H9 (cell line): ENCODE data around the gene THOC2. TPM values are rescaled to one million over a fixed set of nuclear protein-coding genes. Genes with fewer than 3 reads are reported as not detected.
A peak's percentile ranks its signal among the peaks of the same experiment; 100 is the strongest.

Source experiments
- DNase-seq: peaks from one replicate; pipeline ENCODE4 v3.0.0-alpha.2; 2017
- H2AFZ ChIP-seq: one replicate; pipeline ENCODE4 v1.6.1; 2013; ENCODE audit warnings: mild to moderate bottlenecking, low read length, control low read depth, moderate library complexity
- H2AK5ac ChIP-seq: 2 replicates; pipeline ENCODE4 v1.6.1; 2013; ENCODE audit warnings: low read length, control low read depth, mixed read lengths; ENCODE audit not compliant: insufficient read length
- H2BK120ac ChIP-seq: one replicate; pipeline ENCODE4 v1.6.1; 2013; ENCODE audit warnings: low read depth, mild to moderate bottlenecking, low read length, control low read depth, inconsistent platforms; ENCODE audit not compliant: poor library complexity, severe bottlenecking
- H2BK12ac ChIP-seq: 2 replicates; pipeline ENCODE4 v1.6.1; 2013; ENCODE audit warnings: low read length, control low read depth, mixed read lengths, low read depth; ENCODE audit not compliant: insufficient read length
- H2BK15ac ChIP-seq: 2 replicates; pipeline ENCODE4 v1.6.1; 2013; ENCODE audit warnings: low read depth, low read length, control low read depth
- H2BK20ac ChIP-seq: one replicate; pipeline ENCODE4 v1.6.1; 2013; ENCODE audit warnings: low read depth, mild to moderate bottlenecking, low read length, control low read depth, inconsistent platforms; ENCODE audit not compliant: poor library complexity, severe bottlenecking
- H2BK5ac ChIP-seq: 2 replicates; pipeline ENCODE4 v1.6.1; 2013; ENCODE audit warnings: low read length, control low read depth, mixed read lengths; ENCODE audit not compliant: insufficient read length
- H3K14ac ChIP-seq: 2 replicates; pipeline ENCODE4 v1.6.1; 2013; ENCODE audit warnings: low read length, control low read depth; ENCODE audit not compliant: insufficient read depth
- H3K18ac ChIP-seq: 2 replicates; pipeline ENCODE4 v1.6.1; 2013; ENCODE audit warnings: low read depth, mild to moderate bottlenecking, mixed read lengths, low read length, control low read depth; ENCODE audit not compliant: insufficient read length
- H3K23ac ChIP-seq: 2 replicates; pipeline ENCODE4 v1.6.1; 2013; ENCODE audit warnings: low read length, control low read depth, mixed read lengths, low read depth; ENCODE audit not compliant: insufficient read length
- H3K23me2 ChIP-seq: 2 replicates; pipeline ENCODE4 v1.6.1; 2013; ENCODE audit warnings: low read depth, mild to moderate bottlenecking, mixed read lengths, low read length, control low read depth; ENCODE audit not compliant: insufficient read length, poor library complexity, severe bottlenecking
- H3K27ac ChIP-seq: 2 replicates; pipeline ENCODE4 v1.5.1; 2013; ENCODE audit warnings: low read length, control low read depth, mixed read lengths, low read depth; ENCODE audit not compliant: insufficient read length
- H3K27me3 ChIP-seq: 2 replicates; pipeline ENCODE4 v1.6.1; 2013; ENCODE audit warnings: low read length, control low read depth, inconsistent platforms; ENCODE audit not compliant: insufficient read depth
- H3K4ac ChIP-seq: 2 replicates; pipeline ENCODE4 v1.6.1; 2013; ENCODE audit warnings: low read depth, mild to moderate bottlenecking, control low read depth, inconsistent platforms, low read length, moderate library complexity
- H3K4me1 ChIP-seq: 2 replicates; pipeline ENCODE4 v1.6.1; 2013; ENCODE audit warnings: low read length, control low read depth, inconsistent platforms; ENCODE audit not compliant: insufficient read depth
- H3K4me2 ChIP-seq: 2 replicates; pipeline ENCODE4 v1.6.1; 2013; ENCODE audit warnings: low read length, control low read depth, mixed read lengths; ENCODE audit not compliant: insufficient read length, insufficient read depth
- H3K56ac ChIP-seq: 2 replicates; pipeline ENCODE4 v1.6.1; 2013; ENCODE audit warnings: low read depth, mild to moderate bottlenecking, mixed read lengths, low read length, control low read depth; ENCODE audit not compliant: insufficient read length
- H3K79me1 ChIP-seq: 2 replicates; pipeline ENCODE4 v1.6.1; 2013; ENCODE audit warnings: low read depth, mild to moderate bottlenecking, moderate library complexity, low read length, control low read depth, inconsistent platforms; ENCODE audit not compliant: insufficient read depth, poor library complexity, severe bottlenecking
- H3K79me2 ChIP-seq: 2 replicates; pipeline ENCODE4 v1.6.1; 2013; ENCODE audit warnings: low read length, control low read depth, inconsistent platforms; ENCODE audit not compliant: insufficient read depth
- H3K9ac ChIP-seq: 2 replicates; pipeline ENCODE4 v1.6.1; 2013; ENCODE audit warnings: low read length, control low read depth, mixed read lengths; ENCODE audit not compliant: insufficient read length; ENCODE audit errors: extremely low read depth
- H3K9me3 ChIP-seq: one replicate; pipeline ENCODE4 v1.6.1; 2013; ENCODE audit warnings: low read depth, low read length, inconsistent platforms; ENCODE audit not compliant: control insufficient read depth
- H3T11ph ChIP-seq: one replicate; pipeline ENCODE4 v1.6.1; 2013; ENCODE audit warnings: mild to moderate bottlenecking, low read length, control low read depth, inconsistent platforms
- H4K20me1 ChIP-seq: one replicate; pipeline ENCODE4 v1.6.1; 2013; ENCODE audit not compliant: control insufficient read depth, insufficient read length, insufficient read depth
- H4K5ac ChIP-seq: 2 replicates; pipeline ENCODE4 v1.6.1; 2013; ENCODE audit warnings: low read depth, mild to moderate bottlenecking, mixed read lengths, low read length, control low read depth; ENCODE audit not compliant: insufficient read length
- H4K8ac ChIP-seq: replicated peaks from 2 replicates; pipeline ENCODE4 v1.6.1; 2013; ENCODE audit warnings: low read length, control low read depth, mixed read lengths, low read depth; ENCODE audit not compliant: insufficient read length
- H4K91ac ChIP-seq: 2 replicates; pipeline ENCODE4 v1.6.1; 2013; ENCODE audit warnings: low read depth, mild to moderate bottlenecking, moderate library complexity, mixed read lengths, low read length, control low read depth; ENCODE audit not compliant: insufficient read length
- H3K27ac Mint-ChIP-seq, 3 experiments: 2 replicates in 2 of 3; 3 replicates in 1 of 3; pipeline ENCODE4 v1.8.0; 2020 to 2021; ENCODE audit warnings: mixed read lengths in 3 of 3, mild to moderate bottlenecking in 1 of 3, moderate library complexity in 1 of 3
- H3K27me3 Mint-ChIP-seq: 2 replicates; pipeline ENCODE4 v1.8.0; 2021; ENCODE audit warnings: low read depth, mild to moderate bottlenecking, moderate library complexity, mixed read lengths
- H3K36me3 Mint-ChIP-seq, 3 experiments: 2 replicates in 2 of 3; 3 replicates in 1 of 3; pipeline ENCODE4 v1.8.0; 2020 to 2021; ENCODE audit warnings: low read depth in 3 of 3, mixed read lengths in 3 of 3; ENCODE audit not compliant: insufficient read depth in 1 of 3
- H3K4me1 Mint-ChIP-seq, 2 experiments: 2 replicates each; pipeline ENCODE4 v1.8.0; 2020; ENCODE audit warnings: mixed read lengths in 2 of 2
- H3K4me3 Mint-ChIP-seq, 2 experiments: 2 replicates in 1 of 2; 3 replicates in 1 of 2; pipeline ENCODE4 v1.8.0; 2020 to 2021; ENCODE audit warnings: mild to moderate bottlenecking in 2 of 2, mixed read lengths in 2 of 2, moderate library complexity in 1 of 2
- H3K9me3 Mint-ChIP-seq, 2 experiments: 2 replicates in 1 of 2; 3 replicates in 1 of 2; pipeline ENCODE4 v1.8.0; 2020; ENCODE audit warnings: mild to moderate bottlenecking in 2 of 2, mixed read lengths in 2 of 2, moderate library complexity in 1 of 2
- WGBS: extraction: QIAGEN DNeasy Blood & Tissue Kit; methylation state at CpG from one replicate; pipeline ENCODE4 v1.1.7; 2013; ENCODE audit warnings: missing lambda C conversion rate, low lambda C conversion rate, mixed read lengths; ENCODE audit not compliant: insufficient read length; ENCODE audit errors: extremely low coverage; 5-methylcytosine and 5-hydroxymethylcytosine counted together
- total RNA-seq: library from RNA; stranded (reverse); gene quantifications from 2 replicates; pipeline ENCODE4 v1.2.1, GENCODE V29; 2021
- TF ChIP-seq, protein P1 (sequence below): fragments of 200-600 bp; sonication (generic); conservative IDR thresholded peaks from 3 replicates; pipeline ENCODE4 v1.8.0; 2021; ENCODE audit warnings: antibody characterized with exemption, mild to moderate bottlenecking

THOC2 gene
- total RNA-seq, 1 experiment from 2014 or later: 72.1 TPM

DNA sequence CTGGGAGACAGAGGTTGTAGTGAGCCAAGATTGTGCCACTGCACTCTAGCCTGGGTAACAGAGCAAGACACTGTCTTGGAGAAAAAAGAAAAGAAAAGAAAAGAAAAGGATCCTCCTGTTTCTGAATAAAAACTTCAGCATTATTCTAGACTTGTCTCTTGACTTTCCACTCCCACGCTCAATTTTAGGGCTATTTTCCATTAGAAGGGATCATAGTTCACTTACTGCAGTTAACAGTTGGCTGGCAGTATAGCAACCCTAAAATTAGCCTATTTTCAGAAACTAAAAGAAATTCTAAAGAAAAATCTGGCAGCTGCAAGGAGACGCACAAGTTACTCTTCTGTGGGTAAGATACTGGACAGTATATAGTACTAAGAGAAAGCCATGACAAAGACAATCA is 28.1 kb downstream of the THOC2 start:
- no peaks in the 10 kb centered on the region for H3K4me1 ChIP-seq
- no CpG with 5 or more reads among the region's 2 CpGs for WGBS
- H3K4me2 ChIP-seq: no peak overlapping the region
- H2AFZ ChIP-seq: no peak overlapping the region
- H2AK5ac ChIP-seq: no peak overlapping the region
- Mint-ChIP-seq H3K27ac (0 out of 7 replicates have a peak overlapping the region, but pooled peaks of 1 of the 3 experiments have one; percentile 51), H3K4me1 (no peaks in the 10 kb centered on the region), H3K27me3 (no peaks in the 10 kb centered on the region), H3K4me3 (no peak overlapping the region), H3K9me3 (peaks cover 0 to 22% of the 10 kb centered on the region in 2 experiments; a peak in 2 of 5 replicates), H3K36me3 (peaks cover 0 to 11% (median 11%) of the 10 kb centered on the region in 3 experiments; a peak in 5 of 7 replicates)
- no peak overlapping the region for H2BK120ac ChIP-seq
- TF ChIP-seq, protein P1, sequence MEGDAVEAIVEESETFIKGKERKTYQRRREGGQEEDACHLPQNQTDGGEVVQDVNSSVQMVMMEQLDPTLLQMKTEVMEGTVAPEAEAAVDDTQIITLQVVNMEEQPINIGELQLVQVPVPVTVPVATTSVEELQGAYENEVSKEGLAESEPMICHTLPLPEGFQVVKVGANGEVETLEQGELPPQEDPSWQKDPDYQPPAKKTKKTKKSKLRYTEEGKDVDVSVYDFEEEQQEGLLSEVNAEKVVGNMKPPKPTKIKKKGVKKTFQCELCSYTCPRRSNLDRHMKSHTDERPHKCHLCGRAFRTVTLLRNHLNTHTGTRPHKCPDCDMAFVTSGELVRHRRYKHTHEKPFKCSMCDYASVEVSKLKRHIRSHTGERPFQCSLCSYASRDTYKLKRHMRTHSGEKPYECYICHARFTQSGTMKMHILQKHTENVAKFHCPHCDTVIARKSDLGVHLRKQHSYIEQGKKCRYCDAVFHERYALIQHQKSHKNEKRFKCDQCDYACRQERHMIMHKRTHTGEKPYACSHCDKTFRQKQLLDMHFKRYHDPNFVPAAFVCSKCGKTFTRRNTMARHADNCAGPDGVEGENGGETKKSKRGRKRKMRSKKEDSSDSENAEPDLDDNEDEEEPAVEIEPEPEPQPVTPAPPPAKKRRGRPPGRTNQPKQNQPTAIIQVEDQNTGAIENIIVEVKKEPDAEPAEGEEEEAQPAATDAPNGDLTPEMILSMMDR: no peak
- H3K79me2 ChIP-seq: no peaks in the 10 kb centered on the region
- H3K56ac ChIP-seq: no peak overlapping the region
- no peak overlapping the region for H3K18ac ChIP-seq
- H4K8ac ChIP-seq: no peak overlapping the region
- no peak overlapping the region for H4K91ac ChIP-seq
- no peak overlapping the region for H4K5ac ChIP-seq
- H3K4ac ChIP-seq: no peak overlapping the region
- no peaks in the 10 kb centered on the region for H3K79me1 ChIP-seq
- H2BK5ac ChIP-seq: no peak overlapping the region
- H3K27me3 ChIP-seq: no peaks in the 10 kb centered on the region
- H3K14ac ChIP-seq: no peak overlapping the region
- H4K20me1 ChIP-seq: no peaks in the 10 kb centered on the region
- peaks cover 3% of the 10 kb centered on the region for H3K9me3 ChIP-seq
- no peak overlapping the region for H3K9ac ChIP-seq
- no peak overlapping the region for H3K27ac ChIP-seq
- H2BK12ac ChIP-seq: no peak overlapping the region
- no peaks in the 10 kb centered on the region for H3K23me2 ChIP-seq
- no peak overlapping the region for H2BK20ac ChIP-seq
- no peak overlapping the region for H2BK15ac ChIP-seq
- no peak overlapping the region for H3T11ph ChIP-seq
- no peak for DNase-seq
- H3K23ac ChIP-seq: no peak overlapping the region
